C4-2B (cell line): ENCODE results near the gene MYO7B.

Source experiments
- H3K27ac ChIP-seq: fragments of 450-650 bp; 2 replicates; pipeline ENCODE4 v1.5.1; 2017
- ZFX ChIP-seq: fragments of 450-650 bp; IDR thresholded peaks from 2 replicates; pipeline ENCODE4 v1.6.1; 2017
- TF ChIP-seq, protein P1 (sequence below): fragments of 450-650 bp; conservative IDR thresholded peaks from 2 replicates; pipeline ENCODE4 v1.5.1; 2017; ENCODE audit warnings: mild to moderate bottlenecking

MYO7B gene

DNA sequence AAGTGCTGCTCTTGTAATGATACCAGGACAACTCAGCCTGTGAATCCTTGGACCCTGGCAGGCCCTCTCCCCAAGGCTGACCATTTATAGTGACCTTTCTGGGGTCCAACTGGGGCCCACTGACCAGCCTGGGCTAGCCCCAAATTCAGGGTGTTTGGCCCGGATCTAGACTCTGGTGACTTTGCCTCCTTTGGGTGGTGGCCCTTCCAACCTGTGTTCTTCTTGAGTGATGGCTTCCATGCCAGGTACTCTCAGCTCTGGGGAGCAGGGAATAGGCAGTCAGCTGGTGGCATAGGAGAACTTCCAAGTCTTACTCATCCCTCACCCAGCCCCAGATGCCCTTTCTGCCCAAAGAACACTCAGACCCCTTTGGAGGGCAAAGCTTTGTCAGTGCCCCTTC lies 10.3 kb downstream of the MYO7B start:
- no peak overlapping the region for H3K27ac ChIP-seq
- TF ChIP-seq ZFX: no peak
- TF ChIP-seq, protein P1, sequence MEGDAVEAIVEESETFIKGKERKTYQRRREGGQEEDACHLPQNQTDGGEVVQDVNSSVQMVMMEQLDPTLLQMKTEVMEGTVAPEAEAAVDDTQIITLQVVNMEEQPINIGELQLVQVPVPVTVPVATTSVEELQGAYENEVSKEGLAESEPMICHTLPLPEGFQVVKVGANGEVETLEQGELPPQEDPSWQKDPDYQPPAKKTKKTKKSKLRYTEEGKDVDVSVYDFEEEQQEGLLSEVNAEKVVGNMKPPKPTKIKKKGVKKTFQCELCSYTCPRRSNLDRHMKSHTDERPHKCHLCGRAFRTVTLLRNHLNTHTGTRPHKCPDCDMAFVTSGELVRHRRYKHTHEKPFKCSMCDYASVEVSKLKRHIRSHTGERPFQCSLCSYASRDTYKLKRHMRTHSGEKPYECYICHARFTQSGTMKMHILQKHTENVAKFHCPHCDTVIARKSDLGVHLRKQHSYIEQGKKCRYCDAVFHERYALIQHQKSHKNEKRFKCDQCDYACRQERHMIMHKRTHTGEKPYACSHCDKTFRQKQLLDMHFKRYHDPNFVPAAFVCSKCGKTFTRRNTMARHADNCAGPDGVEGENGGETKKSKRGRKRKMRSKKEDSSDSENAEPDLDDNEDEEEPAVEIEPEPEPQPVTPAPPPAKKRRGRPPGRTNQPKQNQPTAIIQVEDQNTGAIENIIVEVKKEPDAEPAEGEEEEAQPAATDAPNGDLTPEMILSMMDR: no peak

DNA sequence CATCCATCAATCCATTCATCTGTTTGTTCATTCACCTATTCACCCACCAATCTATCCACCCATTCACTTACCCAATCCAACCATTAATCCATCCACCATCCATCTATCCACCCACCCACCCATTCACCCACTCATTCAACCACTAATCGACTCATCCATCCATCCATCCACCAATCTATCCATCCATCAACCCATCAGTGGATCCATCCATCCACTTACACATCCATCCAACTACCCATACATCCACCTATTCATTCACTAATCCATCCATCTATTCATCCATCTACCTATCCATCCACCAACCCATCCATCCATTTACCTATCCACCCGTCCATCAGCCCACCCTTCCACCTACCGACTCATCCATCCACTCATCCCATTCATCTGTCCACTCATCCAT lies 11.3 kb downstream of the MYO7B start:
- TF ChIP-seq, protein P1: no peak
- TF ChIP-seq ZFX: no peak
- no peak overlapping the region for H3K27ac ChIP-seq

DNA sequence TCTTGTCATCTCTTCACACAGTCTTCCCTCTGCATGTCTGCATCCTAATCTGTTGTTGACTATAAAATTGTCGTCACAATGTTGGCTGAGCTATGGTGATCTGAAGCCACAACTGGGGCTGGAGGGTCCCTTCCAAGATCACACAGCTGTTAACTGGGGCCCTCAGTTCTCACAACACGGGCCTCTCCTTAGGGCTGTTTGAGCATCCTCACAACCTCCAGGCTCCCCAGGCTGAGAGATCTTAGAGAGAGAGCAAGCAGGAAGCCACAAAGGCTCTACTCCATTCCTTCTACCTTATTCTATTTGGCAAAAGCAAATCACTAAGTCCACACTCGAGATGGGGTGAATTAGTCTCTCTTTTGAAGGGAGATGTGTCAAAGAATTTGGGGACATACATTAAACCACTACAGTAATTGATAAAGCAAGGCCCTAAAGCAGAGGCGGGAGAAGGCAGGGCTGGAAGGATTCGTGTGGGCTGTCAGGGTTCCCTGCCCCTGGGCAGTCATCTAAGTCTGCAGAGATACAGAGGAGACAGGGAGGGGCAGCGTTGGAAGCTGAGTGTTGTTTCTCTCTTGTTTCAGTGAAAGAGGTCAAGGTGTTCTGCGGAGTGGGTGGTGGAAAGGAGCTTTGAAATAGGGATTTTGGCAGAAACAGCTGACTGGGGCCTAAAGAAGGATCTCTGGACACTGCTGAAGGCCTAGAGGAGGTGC lies 15.9 kb downstream of the MYO7B start:
- TF ChIP-seq, protein P1: no peak
- TF ChIP-seq ZFX: no peak
- H3K27ac ChIP-seq: no peak overlapping the region

DNA sequence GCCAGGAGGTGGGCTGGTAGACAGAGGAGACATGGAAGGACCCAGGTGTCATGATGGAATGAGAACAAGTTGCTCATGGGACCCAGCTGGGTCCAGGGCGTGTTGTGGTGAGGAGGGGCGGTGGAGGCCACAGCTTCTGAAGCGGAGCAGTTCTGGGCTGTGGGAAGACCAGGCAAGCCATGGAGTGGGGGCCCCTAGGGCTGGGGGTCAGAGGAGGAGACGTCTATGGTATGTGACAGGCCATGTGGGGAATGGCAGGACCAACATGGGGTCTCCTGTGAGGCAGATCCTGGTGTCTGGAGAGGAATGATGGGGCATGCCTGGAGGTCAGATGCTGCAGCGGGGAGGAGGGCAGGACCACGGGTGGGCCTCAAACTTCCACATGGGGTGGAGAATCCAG lies 16.9 kb downstream of the MYO7B start:
- H3K27ac ChIP-seq: no peak overlapping the region
- no peak for TF ChIP-seq ZFX
- TF ChIP-seq, protein P1: no peak

DNA sequence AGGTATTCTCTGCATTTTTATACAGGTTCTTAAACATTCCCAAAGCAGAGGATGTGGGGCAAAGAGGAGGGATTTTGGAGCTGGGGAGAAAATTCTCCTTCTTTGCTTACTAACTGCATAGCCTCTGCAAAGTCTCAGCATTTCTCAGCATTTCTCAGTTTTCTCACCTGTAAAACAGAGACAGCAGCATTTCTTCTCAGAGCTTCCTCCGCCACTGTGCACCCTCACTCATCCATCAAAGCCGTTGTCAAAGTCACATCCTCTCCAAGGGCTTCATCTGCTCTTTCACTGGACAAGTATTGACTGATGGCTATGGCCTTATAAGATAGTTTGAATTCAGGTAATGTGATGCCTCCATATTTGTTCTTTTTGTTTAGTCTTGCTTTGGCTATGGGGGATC lies 17.4 kb downstream of the MYO7B start:
- no peak overlapping the region for H3K27ac ChIP-seq
- TF ChIP-seq, protein P1: no peak
- no peak for TF ChIP-seq ZFX

DNA sequence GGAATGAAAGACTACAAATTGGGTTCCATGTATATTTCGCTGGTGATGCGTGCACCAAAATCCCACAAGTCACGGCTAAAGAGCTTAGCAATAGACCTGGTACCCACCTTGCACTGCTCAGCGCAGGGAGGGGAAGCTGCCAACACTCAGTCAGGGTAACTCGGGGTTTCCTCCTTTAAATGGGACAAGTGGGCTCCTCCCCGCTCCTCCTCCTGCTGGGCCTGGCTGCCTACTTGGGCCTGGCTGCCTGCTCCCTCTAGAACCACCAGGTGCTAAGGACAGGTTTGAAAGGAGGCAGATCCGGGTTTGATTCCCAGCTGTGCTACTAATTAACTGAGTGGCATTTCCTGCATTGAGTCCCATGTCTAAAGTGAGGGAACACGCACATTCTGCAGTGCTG lies 23.4 kb downstream of the MYO7B start:
- TF ChIP-seq, protein P1: no peak
- no peak for TF ChIP-seq ZFX
- H3K27ac ChIP-seq: no peak overlapping the region

DNA sequence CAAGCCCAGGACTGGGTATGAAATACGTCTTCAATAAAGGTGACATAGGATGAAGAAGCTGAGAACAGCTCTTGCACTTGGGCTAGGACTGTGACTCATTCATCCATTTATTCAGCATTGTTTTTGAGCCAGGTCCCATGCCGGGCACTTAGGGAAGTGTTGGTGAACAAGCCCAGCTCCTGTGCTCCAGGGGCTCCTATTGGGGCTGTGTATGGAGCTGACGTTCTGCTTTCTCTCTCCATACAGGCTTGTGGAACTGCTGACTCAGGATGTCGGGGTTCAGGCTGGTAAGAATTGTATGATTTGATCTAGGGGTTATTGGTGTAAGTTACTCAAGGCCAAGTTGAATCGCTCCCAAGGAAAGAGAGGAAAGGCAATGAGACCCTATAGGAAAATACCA lies 24.0 kb downstream of the MYO7B start:
- TF ChIP-seq, protein P1: no peak
- TF ChIP-seq ZFX: no peak
- H3K27ac ChIP-seq: no peak overlapping the region
